GM12878 (cell line): ENCODE data around the gene SYK. TPM values are rescaled to one million over a fixed set of nuclear protein-coding genes. Genes with fewer than 3 reads are reported as not detected.
A peak's percentile ranks its signal among the peaks of the same experiment; 100 is the strongest.

ENCODE experiments used
- ATAC-seq: fragments of 200-7000 bp; cut with Tn5 transposase; 3 replicates; pipeline ENCODE4 v1.9.1; 2020; ENCODE audit warnings: mild to moderate bottlenecking, moderate library complexity
- BruUV-seq: library from RNA; stranded (reverse); fragments of 400-500 nt; replicated peaks from 2 replicates; lab custom pipeline; 2021; lab: Mats Ljungman, UMichigan
- CTCF ChIA-PET: fragments of 300-600 bp; sonication (Branson Sonifier 250); formaldehyde crosslinking; extraction: SDS; loops from one replicate; lab custom pipeline; 2021; ENCODE audit warnings: inconsistent platforms; lab: Yijun Ruan, JAX
- POLR2A ChIA-PET: fragments of 350-600 bp; formaldehyde crosslinking; extraction: SDS; loops from one replicate; lab custom pipeline; 2021; ENCODE audit warnings: inconsistent platforms; lab: Charles Lee
- RAD21 ChIA-PET: fragments of 300-600 bp; sonication (Branson Sonifier 250); formaldehyde crosslinking; loops from one replicate; lab custom pipeline; 2023; ENCODE audit warnings: antibody characterized with exemption; ENCODE audit not compliant: unreplicated experiment; lab: Charles Lee
- SMC1A ChIA-PET: fragments of 300-600 bp; sonication (Branson Sonifier 250); formaldehyde crosslinking; loops from one replicate; lab custom pipeline; 2023; ENCODE audit not compliant: unreplicated experiment, uncharacterized antibody; lab: Charles Lee
- DNase-seq: peaks from one replicate; pipeline ENCODE4 v3.0.0-alpha.2; 2011; ENCODE audit warnings: low read depth, low spot score
- FAIRE-seq: peaks from 3 replicates; lab custom pipeline; 2011; peaks lifted over from hg19 to GRCh38; lab: Jason Lieb, UNC
- H2AFZ ChIP-seq: 2 replicates; pipeline ENCODE4 v1.6.0; 2011; ENCODE audit warnings: low read depth, low read length, control low read depth; ENCODE audit not compliant: control insufficient read depth
- H3K27ac ChIP-seq: 2 replicates; pipeline ENCODE4 v1.5.1; 2011; ENCODE audit warnings: control low read depth; ENCODE audit not compliant: control insufficient read depth, insufficient read depth
- H3K27me3 ChIP-seq, 2 experiments: replicated peaks in 1 of 2; 2 replicates each; pipeline versions ENCODE4 v1.6.0 to v1.6.1; 2011; ENCODE audit warnings: low read length in 1 of 2; ENCODE audit not compliant: control insufficient read depth in 2 of 2, insufficient read depth in 2 of 2
- H3K36me3 ChIP-seq, 2 experiments: 2 replicates each; pipeline ENCODE4 v1.5.1; 2011; ENCODE audit warnings: low read length in 1 of 2; ENCODE audit not compliant: control insufficient read depth in 2 of 2, insufficient read depth in 2 of 2
- H3K4me1 ChIP-seq: 2 replicates; pipeline ENCODE4 v1.6.1; 2011; ENCODE audit warnings: mild to moderate bottlenecking, low read length, moderate library complexity, mixed read lengths; ENCODE audit not compliant: control insufficient read depth, insufficient read depth
- H3K4me2 ChIP-seq: 2 replicates; pipeline ENCODE4 v1.6.0; 2011; ENCODE audit warnings: control low read depth; ENCODE audit not compliant: control insufficient read depth, insufficient read depth
- H3K4me3 ChIP-seq: fragments of 200-600 bp; sonication (generic); 2 replicates; pipeline ENCODE4 v1.5.1; 2016
- H3K79me2 ChIP-seq: 2 replicates; pipeline ENCODE4 v1.6.0; 2011; ENCODE audit warnings: low read length; ENCODE audit not compliant: control insufficient read depth, insufficient read depth
- H3K9ac ChIP-seq: 2 replicates; pipeline ENCODE4 v1.8.0; 2011; ENCODE audit warnings: low read length, control low read depth, mixed read lengths; ENCODE audit not compliant: control insufficient read depth, insufficient read depth
- H3K9me3 ChIP-seq: replicated peaks from 3 replicates; pipeline ENCODE4 v1.5.1; 2011; ENCODE audit warnings: mild to moderate bottlenecking, low read length; ENCODE audit not compliant: control insufficient read depth, insufficient read depth
- H4K20me1 ChIP-seq: 2 replicates; pipeline ENCODE4 v1.6.0; 2011; ENCODE audit not compliant: control insufficient read depth, insufficient read depth
- BMI1 ChIP-seq: fragments of 450-650 bp; IDR thresholded peaks from 2 replicates; pipeline ENCODE4 v1.6.1; 2016; ENCODE audit warnings: mild to moderate bottlenecking, moderate library complexity, borderline replicate concordance
- HDAC2 ChIP-seq: fragments of 200-600 bp; sonication (generic); IDR thresholded peaks from 2 replicates; pipeline ENCODE4 v1.6.1; 2017
- KAT2A ChIP-seq: conservative IDR thresholded peaks from 2 replicates; pipeline ENCODE4 v1.6.1; 2011; ENCODE audit warnings: low read depth, low read length; ENCODE audit not compliant: control insufficient read depth
- MYC ChIP-seq: IDR thresholded peaks from 2 replicates; pipeline ENCODE4 v1.6.1; 2011; ENCODE audit warnings: mild to moderate bottlenecking, low read length, moderate library complexity, inconsistent platforms; ENCODE audit not compliant: insufficient read depth, insufficient replicate concordance, insufficient read length, severe bottlenecking
- PML ChIP-seq: IDR thresholded peaks from 2 replicates; pipeline ENCODE4 v1.6.1; 2012; ENCODE audit warnings: low read length, inconsistent platforms
- SMARCA5 ChIP-seq: fragments of 450-650 bp; IDR thresholded peaks from 2 replicates; pipeline ENCODE4 v1.6.1; 2017; ENCODE audit warnings: mild to moderate bottlenecking
- STAT3 ChIP-seq: IDR thresholded peaks from 2 replicates; pipeline ENCODE4 v1.6.1; 2011; ENCODE audit warnings: low read depth, low read length, improper control_type of control experiment
- SUPT20H ChIP-seq: IDR thresholded peaks from 2 replicates; pipeline ENCODE4 v1.6.1; 2011; ENCODE audit warnings: low read depth, mild to moderate bottlenecking, low read length, moderate library complexity, borderline replicate concordance; ENCODE audit not compliant: control insufficient read depth
- TCF3 ChIP-seq: IDR thresholded peaks from 2 replicates; pipeline ENCODE4 v1.6.1; 2012; ENCODE audit warnings: low read depth, mild to moderate bottlenecking, low read length, borderline replicate concordance; ENCODE audit not compliant: insufficient read depth
- ZNF622 ChIP-seq: fragments of 450-650 bp; IDR thresholded peaks from 2 replicates; pipeline ENCODE4 v1.6.1; 2017; ENCODE audit warnings: mild to moderate bottlenecking, inconsistent platforms
- WGBS: methylation state at CpG from one replicate; pipeline ENCODE4 v1.1.6; 2016; ENCODE audit warnings: low lambda C conversion rate; ENCODE audit not compliant: insufficient replicate concordance, insufficient coverage; ENCODE audit errors: missing lambda C conversion rate; 5-methylcytosine and 5-hydroxymethylcytosine counted together
- in situ Hi-C: fragments of 300-500 bp; cut with MboI; formaldehyde crosslinking; loops from 9 replicates; pipeline ENCODE4 v1.14.3; 2018; ENCODE audit warnings: mixed read lengths
- intact Hi-C: fragments of 100-400 bp; cut with micrococcal nuclease; formaldehyde crosslinking; loops from one replicate; pipeline ENCODE4 v1.14.2; 2022; ENCODE audit not compliant: unreplicated experiment
- polyA plus RNA-seq, 11 experiments: library from polyadenylated mRNA; depleted of rRNA in 4 of 11; unstranded in 6 of 11; stranded (reverse) in 5 of 11; fragments of >200 nt; fragmentation: Nextera tagmentation in 4 of 11; fragmentation: Illumina TruSeq in 1 of 11; extraction: Ambion mirVana in 4 of 11; extraction: Trizol in 1 of 11; gene quantifications; 1 replicate in 1 of 11; 2 replicates in 10 of 11; pipeline versions ENCODE4 v1.2.1 to v1.2.3, GENCODE V29; 2011 to 2016; ENCODE audit warnings: inconsistent platforms in 2 of 11, missing spikeins in 2 of 11, low read depth in 1 of 11
- total RNA-seq, 4 experiments: library from RNA; depleted of rRNA in 3 of 4; stranded (reverse); fragments of >200 nt in 3 of 4; fragmentation: Illumina TruSeq in 1 of 4; extraction: Trizol in 1 of 4; gene quantifications; 2 replicates each; pipeline versions ENCODE4 v1.2.1 to v1.2.3, GENCODE V29; 2013 to 2021
- TF ChIP-seq, protein P1 (sequence below): IDR thresholded peaks from 2 replicates; pipeline ENCODE4 v1.6.1; 2012; ENCODE audit warnings: low read depth, low read length, improper control_type of control experiment
- TF ChIP-seq, protein P2 (sequence below): IDR thresholded peaks from 2 replicates; pipeline ENCODE4 v1.6.1; 2011; ENCODE audit warnings: low read depth, mild to moderate bottlenecking, low read length, moderate library complexity, borderline replicate concordance; ENCODE audit errors: extremely low read depth

Gene SYK
- total and polyA plus RNA-seq, 10 of the 15 experiments (the other 5 are each of a cell fraction or from before 2014, with no cell fraction given), result 6.5 to 135 (median 68.8) TPM

DNA sequence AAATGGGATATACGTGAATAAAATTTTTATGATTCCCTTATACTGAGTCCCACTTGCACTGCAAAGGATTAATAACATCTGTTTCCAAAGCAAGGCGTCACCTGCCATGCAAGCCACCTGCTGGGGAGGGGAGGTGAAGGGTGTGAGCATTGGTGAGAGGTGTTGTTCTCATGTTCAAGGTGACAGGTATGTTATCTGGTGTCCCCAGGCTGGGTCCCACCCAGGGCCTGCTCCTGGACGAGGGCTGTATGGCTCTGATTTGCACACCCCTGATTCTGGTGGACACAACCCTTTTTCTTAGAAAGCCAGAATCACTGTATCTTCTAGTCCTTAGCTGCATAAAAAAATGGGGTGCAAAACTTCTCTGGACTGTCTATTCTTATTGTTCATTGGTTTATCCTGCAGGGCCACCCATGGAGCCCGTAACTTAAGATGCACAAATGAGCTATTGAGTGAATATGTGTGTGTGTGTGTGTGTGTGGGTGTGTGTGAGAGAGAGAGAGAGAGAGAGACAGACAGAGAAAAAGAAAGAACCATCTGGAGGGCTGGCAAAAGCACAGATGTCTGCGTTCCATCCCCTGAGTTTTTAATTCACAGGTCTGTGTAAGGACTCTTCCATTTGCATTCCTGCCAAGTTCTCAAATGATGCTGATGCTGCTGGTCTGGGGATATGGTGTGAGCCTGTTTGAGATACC is 53.7 kb downstream of the SYK start:
- CTCF ChIA-PET, result no interaction called here
- SMC1A ChIA-PET, result no interaction called here
- Histone ChIP-seq H3K9ac (no peak overlapping the region), H3K4me1 (no peaks in the 10 kb centered on the region), H2AFZ (no peak overlapping the region), H3K4me2 (no peak overlapping the region), H3K27ac (no peak overlapping the region), H4K20me1 (no peaks in the 10 kb centered on the region), H3K36me3 (peaks cover 5 to 6% of the 10 kb centered on the region in 2 experiments; a peak in 3 of 4 replicates), H3K4me3 (no peak overlapping the region), H3K27me3 (no peaks in the 10 kb centered on the region), H3K79me2 (no peaks in the 10 kb centered on the region), H3K9me3 (no peaks in the 10 kb centered on the region)
- intact Hi-C loops, result no loop called here
- POLR2A ChIA-PET, result no interaction called here
- no TSS peak for BruUV-seq
- RAD21 ChIA-PET, result interaction anchor here (1.4 kb wide), 1 partner anchor 15 kb away, joined by 3 read pairs; no protein-coding TSS in a partner anchor
- in situ Hi-C loops, result loop anchor here (25.0 kb wide), 1 partner anchor 1268 kb away; no protein-coding TSS in a partner anchor
- ATAC-seq (no peak), FAIRE-seq (no peak), DNase-seq (no peak)
- TF ChIP-seq SMARCA5 (no peak), ZNF622 (no peak), SUPT20H (no peak)
- 67% methylated on average over 5 of the region's 5 CpGs for WGBS

DNA sequence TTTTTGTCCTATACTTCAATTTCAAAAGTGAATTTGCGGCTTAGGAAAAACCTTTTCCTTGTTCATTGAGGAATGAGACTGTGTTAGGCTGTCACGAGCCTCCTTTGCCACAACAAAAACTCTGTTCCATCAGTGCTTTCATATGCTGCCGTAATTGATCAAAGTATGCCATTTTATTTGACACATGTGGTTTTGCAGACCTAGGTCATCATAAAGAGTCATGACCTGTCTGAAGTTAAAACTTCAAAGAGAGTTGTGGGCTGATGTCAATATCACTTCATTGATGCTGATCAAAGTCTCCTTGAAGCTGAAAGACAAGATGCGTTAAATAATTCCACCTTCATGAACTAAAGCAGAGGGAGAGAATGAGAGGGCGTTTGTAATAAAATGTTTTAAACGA is 55.5 kb downstream of the SYK start:
- CTCF ChIA-PET, result no interaction called here
- no peak overlapping the region for H2AFZ ChIP-seq
- H3K9me3 ChIP-seq, result no peaks in the 10 kb centered on the region
- POLR2A ChIA-PET, result no interaction called here
- FAIRE-seq (no peak), ATAC-seq (no peak), DNase-seq (no peak)
- H4K20me1 ChIP-seq, result no peaks in the 10 kb centered on the region
- RAD21 ChIA-PET, result no interaction called here
- H3K79me2 ChIP-seq, result no peaks in the 10 kb centered on the region
- SMC1A ChIA-PET, result interaction anchor here (0.5 to 2.1 kb wide), 2 partner anchors 13 to 545 kb away, joined by 3 to 4 read pairs; no protein-coding TSS in a partner anchor
- intact Hi-C loops, result no loop called here
- no peak overlapping the region for H3K27ac ChIP-seq
- peaks cover 9 to 14% of the 10 kb centered on the region in 2 experiments; a peak in 3 of 4 replicates for H3K36me3 ChIP-seq
- H3K9ac ChIP-seq, result no peak overlapping the region
- in situ Hi-C loops, result loop anchor here (25.0 kb wide), 1 partner anchor 1270 kb away; no protein-coding TSS in a partner anchor
- H3K4me3 ChIP-seq, result no peak overlapping the region
- no peak overlapping the region for H3K4me2 ChIP-seq
- TSS peak; percentile 27 for BruUV-seq
- no peaks in the 10 kb centered on the region for H3K27me3 ChIP-seq
- 71% methylated on average over 6 of the region's 6 CpGs for WGBS
- H3K4me1 ChIP-seq, result no peaks in the 10 kb centered on the region
- TF ChIP-seq BMI1 (no peak), STAT3 (no peak), KAT2A (no peak), MYC (no peak), PML (no peak), TCF3 (no peak), HDAC2 (no peak)
- TF ChIP-seq, protein P1, sequence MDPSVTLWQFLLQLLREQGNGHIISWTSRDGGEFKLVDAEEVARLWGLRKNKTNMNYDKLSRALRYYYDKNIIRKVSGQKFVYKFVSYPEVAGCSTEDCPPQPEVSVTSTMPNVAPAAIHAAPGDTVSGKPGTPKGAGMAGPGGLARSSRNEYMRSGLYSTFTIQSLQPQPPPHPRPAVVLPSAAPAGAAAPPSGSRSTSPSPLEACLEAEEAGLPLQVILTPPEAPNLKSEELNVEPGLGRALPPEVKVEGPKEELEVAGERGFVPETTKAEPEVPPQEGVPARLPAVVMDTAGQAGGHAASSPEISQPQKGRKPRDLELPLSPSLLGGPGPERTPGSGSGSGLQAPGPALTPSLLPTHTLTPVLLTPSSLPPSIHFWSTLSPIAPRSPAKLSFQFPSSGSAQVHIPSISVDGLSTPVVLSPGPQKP, result no peak
- TF ChIP-seq, protein P2, sequence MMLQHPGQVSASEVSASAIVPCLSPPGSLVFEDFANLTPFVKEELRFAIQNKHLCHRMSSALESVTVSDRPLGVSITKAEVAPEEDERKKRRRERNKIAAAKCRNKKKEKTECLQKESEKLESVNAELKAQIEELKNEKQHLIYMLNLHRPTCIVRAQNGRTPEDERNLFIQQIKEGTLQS, result no peak
